HG02970 (cell line): ENCODE measurements around the gene LMTK2.
A peak's percentile ranks its signal among the peaks of the same experiment; 100 is the strongest.

Experiments used
- ATAC-seq: cut with Tn5 transposase; IDR thresholded peaks from one replicate; pipeline ENCODE4 v1.9.1; 2021; ENCODE audit warnings: mild to moderate bottlenecking, moderate library complexity, moderate number of reproducible peaks; ENCODE audit not compliant: unreplicated experiment, low FRiP score

The LMTK2 gene

DNA sequence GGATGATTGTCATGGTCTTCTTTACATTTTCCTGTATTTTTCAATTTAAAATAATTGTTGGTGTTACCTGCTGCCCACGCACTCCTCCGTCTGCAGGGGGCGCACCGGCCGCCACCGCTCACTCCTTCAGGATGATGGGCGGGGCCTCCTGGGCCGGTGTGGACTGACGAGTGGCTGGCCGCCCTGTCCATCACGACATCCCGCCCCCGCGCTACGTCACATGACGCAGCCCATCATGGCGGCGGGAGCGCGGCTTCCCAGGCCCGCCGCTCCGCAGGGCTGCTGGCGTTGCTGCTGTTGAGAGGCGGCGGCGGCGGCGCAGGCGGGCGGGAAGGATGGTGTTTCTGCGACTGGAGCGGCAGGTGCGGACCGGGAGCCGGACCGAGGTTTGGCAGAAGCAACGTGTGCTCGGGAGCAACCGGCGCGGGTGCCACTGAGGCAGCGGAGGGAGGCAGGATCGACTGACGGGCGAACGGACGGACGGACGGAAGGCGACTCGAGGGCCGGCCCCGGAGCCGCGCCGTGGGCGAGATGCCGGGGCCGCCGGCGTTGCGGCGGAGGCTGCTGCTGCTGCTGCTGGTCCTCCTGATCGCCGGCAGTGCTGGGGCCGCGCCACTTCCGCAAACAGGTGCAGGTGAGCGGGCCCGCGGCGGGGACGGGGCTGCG lies at the start of gene LMTK2:
Gene LMTK2, plus strand, starts transcription at position 216 of the 666 bp plus-strand sequence. Its CDS starts 316 bp downstream, at position 532.
- peak; percentile 99 for ATAC-seq

DNA sequence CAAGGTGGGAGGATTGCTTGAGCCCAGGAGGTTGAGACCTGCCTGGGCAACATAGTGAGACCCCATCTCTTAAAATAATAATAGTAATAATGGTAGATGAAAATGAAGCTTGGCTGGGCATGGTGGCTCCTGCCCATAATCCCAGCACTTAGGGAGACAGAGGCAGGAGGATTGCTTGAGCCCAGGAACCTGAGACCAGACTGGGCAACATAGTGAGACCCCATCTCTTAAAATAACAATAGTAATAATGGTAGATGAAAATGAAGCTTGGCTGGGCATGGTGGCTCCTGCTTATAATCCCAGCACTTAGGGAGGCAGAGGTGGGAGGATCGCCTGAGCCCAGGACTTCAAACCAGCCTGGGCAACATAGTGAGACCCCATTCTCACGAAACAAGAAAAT lies 49.5 kb upstream of the LMTK2 start:
- ATAC-seq: no peak

DNA sequence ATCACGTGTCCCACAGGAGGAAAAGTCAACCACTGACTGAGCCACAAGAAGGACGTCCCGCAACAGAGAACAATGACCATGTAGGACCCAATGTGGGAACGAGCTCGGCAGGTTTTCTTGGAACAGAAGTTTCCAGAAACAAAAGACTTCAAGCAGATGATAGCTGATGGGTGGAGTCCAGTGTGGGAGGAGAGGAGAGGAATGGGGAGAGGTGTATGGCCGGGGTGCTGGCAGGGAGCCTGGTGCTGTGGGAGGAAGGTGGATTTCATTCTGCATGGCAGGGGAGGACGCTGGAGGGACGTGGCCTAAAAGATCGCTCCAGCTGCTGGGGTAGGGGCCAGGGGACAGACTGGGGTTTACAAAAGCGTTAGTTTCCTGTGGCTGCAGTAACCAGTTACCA lies 48.5 kb upstream of the LMTK2 start:
- ATAC-seq: no peak

DNA sequence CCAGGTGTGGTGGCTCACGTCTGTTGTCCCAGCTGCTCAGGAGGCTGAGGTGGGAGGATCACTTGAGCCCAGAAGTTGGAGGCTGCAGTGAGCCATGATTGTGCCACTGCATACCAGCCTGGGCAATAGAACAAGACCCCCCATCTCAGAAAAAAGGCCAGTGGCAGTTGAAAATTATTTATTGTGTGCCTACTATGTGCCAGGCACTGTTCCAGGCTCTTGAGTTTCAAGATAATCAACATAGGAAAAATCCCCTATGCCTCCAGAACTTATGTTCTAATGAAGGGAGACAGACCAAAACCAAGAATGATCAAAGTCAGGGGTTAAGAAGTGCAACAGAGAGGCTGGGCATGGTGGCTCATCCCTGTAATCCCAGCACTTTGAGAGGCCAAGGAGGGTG lies 42.4 kb upstream of the LMTK2 start:
- no peak for ATAC-seq

DNA sequence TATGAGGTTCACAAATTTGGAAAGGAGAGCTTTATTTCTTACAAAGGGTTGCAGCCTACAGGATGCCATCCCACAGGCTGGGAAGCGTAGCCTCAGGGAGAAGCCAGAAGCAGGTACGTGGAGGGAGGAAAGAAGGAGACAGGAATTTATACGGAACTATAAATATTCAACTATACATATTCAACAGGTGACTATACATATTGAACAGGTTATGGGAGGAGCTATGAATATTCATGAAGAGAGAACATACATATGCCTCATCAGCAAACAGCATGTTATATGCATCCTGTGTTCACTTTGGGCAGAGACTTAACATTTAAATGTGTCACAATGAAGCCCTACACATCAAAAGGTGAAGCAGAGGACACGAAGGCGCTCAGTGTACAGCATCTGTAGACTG lies 40.5 kb upstream of the LMTK2 start:
- no peak for ATAC-seq

DNA sequence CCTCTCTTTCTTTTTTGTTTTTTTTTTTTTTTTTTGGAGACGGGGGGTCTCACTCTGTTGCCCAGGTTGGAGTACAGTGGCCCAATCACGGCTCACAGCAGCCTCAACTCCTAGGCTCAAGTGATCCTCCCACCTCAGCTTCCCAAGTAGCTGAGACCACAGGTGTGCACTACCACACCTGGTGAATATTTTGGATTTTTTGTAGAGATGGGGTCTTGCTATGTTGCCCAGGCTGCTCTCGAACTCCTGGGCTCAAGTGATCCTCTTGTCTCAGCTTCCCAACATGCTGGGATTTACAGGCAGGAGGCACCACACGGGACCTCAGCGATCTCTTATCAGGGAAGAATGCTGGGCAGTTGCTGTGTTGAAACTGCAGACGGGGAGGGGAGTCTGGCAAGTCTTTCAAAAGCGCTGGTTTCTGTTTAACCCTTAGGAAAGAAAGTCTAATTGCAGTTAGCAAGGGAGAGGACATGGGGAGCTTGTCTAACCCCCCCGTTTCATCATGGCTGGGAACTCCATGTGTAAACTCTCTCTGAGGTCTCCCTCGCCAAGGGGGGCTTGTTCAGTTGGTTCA lies 39.6 kb upstream of the LMTK2 start:
- ATAC-seq: no peak

DNA sequence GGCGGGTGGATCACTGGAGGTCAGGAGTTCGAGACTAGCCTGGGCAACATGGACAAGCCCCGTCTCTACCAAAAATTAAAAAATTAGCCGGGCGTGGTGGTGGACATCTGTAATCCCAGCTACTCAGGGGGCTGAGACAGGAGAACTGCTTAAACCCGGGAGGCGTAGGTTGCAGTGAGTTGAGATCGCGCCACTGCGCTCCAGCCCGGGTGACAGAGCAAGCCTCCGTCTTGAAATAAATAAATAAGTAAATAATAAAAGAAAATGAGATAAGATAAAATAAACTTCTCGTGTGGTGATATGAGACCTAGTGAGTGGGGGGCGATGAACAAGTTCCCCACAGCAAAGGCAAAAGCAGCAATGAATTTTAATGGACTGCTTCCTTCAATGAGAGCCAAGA lies 33.6 kb upstream of the LMTK2 start:
- no peak for ATAC-seq

DNA sequence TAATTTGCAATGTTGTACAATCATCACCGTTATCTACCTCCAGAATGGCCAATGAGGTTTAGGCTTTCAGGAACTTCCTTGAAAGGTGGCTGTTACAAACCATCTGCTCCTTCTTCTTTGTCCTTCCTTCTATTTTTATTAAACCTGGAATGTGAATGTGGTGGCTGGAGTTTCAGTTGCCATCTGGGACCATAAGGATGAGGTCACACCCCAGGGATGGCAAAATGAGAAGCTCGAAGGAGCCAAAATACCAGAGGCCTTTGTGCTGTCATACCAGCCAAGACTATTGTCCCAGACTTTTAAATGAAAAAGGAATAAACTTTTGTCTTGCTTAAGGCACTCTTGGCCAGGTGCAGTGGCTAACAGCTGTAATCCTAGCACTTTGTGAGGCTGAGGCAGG lies 30.9 kb upstream of the LMTK2 start:
- ATAC-seq: no peak

DNA sequence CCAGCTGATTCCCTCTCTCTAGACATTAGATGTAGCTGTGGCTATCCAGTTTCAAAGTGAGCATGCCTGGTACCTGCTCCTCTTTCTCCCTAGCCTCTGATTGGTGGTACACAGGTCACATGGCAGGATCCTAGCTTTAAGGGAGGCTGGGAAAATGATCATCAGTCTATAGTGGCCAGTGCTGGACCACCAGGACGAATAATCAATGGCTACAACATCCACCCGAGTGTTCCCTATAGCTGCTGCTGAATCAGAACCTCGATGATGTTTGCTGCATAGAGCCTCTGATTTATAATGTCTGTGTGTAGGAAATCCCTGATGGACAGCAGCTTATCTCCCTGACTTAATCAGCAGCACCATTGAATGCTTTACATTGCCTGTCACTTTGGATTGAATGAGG lies 28.9 kb upstream of the LMTK2 start:
- ATAC-seq: no peak

DNA sequence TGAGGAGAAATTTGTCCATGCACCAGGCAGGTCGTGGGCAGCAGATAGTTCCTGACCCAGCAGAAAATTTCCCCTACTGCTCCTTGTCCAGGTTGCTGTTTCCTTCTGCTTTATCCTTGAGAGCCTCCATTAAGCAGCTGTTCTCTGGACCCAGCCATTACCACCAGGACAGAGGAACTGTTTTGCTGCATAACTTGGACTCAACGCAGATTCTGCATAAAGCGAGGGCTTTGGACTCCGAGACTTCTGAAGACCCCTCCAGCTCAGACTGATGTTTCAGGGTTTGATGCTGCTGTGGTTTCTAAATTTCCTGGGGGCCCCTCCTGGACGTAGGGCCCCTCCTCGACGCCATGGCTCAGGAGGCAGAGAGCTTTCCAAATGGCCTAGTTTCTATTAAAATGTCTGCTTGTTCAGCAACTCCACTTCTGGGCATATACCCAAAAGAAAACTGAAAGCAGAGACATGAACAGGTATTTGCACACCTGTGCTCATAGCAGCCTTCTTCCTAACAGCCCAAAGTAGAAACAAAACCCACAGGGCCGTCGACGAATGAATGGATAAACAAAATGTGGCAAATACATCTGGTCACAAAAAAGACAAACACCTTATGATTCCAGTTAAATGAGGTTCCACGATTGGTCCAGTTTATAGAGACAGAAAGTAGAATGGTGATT lies 28.3 kb upstream of the LMTK2 start:
- no peak for ATAC-seq

DNA sequence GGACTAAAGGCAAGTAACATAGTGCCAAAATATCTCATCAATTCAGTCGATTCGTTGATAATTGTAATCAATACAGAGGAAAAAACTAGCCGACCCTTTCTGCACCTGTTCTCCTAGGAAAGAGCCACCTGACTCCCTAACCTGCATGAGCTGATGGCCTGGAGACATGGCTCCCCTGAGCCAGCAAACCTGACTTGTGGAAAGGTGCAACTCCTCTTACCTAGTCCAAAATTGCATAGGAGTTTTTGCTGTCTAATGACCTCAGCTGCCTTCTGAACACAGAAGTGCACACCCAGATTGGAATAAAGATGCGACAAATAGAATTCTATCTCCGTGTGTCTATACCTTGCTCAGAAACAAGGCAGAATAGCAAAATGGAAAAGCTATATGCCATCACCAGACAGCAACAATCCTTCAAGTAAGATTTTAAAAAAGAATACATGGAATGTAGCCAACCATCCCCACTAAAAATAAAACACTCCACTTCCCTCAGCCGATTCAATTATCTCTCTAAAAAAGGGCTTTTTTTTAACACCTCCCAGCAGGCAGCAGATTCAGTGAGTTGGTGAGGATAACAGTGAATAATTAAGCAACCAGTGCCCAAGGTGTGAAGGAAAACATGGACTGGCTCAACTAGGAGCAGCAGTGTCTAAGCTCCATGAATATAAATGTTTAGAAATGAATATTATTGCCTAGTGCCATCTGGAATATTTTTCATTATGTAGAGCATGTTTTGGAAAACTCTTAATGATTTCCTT lies 26.6 kb upstream of the LMTK2 start:
- no peak for ATAC-seq

DNA sequence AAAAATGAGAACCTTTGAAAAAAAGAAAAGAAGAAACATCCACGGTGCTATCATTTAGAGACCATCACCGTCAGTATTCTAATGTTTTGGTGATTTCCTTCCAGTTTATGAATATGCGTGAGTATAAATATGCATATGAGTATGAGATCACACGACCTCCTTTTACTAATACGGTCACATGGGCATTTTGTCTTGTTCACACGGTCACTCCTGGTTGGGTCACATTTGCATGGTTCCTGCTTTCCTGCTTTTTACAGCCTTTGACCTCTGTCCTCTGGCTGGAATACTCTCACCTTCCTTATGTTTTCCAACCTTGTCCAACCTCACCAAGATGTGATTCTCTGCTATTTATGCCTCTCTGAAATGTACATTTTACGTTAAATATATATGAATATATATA lies 25.3 kb upstream of the LMTK2 start:
- ATAC-seq: no peak

DNA sequence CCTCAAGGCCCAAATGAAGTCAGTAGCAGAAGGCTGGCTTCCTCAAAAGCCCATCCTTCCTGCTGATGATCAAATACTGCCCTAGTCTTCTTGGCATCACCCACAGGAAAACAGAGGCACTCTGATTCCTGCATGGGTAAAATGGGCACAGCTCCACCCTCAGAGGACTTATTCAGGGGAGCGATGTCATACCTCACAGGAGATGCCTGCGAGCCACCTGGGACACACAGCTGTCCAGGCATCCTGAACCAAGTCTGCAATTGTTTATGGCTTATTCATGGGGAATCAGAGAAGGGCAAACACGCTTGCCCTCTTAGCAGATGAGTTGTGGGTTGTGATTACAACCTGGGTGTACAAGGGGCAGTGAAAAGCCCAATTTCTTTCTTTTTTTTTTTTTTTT lies 22.0 kb upstream of the LMTK2 start:
- no peak for ATAC-seq

DNA sequence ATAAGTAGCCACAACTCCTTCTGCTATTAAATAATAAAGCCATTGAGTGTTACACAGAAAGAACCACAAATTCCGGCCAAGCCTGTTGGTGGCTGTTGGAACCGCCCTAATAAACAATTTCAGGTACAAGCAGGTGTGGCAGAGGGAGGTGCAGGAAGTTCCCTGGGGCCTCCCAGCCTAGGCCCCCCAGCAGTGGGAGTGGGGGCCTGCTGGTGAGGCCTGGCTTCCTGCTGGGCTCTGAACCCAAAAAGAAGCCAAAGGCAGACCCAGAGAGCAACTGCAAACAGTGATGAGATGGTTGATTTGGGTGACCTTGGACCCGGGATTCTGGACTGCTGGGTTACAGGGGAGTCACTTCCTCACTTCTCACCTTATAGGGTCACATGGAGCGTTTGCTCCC lies 21.0 kb upstream of the LMTK2 start:
- no peak for ATAC-seq

DNA sequence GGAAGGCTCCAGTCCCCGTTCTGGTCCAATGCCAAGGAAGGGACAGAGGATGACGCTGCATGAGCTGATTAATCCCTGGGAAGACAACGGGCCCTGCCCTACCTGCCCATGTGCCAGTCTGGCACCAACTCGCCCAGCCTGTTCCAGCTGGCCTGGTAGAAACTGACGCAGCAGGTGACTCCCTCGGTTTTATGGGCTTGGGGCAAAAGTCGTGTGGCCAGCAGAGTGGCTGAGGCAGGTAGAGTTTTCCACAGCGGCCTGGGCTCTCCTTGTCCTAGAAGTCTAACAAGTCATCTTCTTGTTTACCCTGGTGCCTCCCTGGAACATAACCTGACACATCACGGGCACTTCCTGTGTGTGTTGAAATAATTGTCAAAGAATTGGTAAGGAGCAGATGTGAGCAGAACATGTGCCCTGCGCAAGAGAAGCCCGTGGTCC lies 20.4 kb upstream of the LMTK2 start:
- no peak for ATAC-seq

DNA sequence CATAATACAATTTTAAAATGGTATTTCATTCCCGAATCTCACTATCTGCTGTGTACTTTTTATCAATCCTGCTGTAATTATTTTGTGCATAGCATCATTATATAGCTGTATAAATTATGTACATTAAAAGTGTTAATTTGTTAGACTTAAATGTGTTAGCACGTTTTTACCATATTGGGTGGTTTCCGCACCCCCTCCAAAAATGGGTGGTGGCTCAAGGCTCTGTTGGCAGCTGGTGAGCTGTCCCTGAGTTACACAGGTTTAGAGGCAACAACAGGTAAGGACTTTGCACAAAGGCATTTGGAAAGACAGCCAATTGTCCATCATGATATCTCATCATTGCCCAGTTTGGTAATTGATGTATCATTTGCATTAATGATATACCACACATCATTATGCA lies 18.6 kb upstream of the LMTK2 start:
- no peak for ATAC-seq

DNA sequence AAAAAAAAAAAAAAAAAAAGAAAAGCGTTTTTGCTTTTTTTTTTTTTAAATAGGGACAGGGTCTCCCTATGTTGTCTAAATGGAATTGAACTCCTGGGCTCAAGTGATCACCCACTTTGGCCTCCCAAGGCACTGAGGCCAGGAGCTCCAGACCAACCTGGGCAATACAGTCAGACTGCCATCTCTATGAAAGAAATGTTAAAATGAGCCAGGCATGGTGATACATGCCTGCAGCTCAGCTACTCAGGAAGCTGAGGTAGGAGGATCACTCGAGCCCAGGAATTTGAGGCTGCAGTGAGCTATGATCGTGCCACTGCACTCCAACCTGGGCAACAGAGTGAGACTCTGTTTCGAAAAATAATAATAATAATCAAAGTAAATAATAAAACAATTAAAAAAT lies 16.5 kb upstream of the LMTK2 start:
- no peak for ATAC-seq

DNA sequence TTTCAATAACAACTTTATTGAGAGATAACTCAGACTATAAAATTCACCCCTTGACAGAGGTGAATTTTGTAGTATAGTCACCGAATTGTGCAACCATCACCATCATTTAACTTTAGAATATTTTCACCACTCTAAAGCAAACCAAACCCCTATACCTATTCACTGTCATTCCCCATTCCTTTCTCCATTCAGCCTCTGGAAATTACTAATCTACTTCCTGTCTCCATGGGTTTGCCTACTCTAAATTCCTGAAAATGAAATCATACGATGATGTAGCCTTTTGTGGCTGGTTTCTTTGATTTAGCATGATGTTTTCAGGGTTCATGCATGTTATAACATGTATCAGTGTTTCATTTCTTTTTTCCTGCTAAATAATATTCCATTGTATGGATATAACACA lies 15.6 kb upstream of the LMTK2 start:
- no peak for ATAC-seq

DNA sequence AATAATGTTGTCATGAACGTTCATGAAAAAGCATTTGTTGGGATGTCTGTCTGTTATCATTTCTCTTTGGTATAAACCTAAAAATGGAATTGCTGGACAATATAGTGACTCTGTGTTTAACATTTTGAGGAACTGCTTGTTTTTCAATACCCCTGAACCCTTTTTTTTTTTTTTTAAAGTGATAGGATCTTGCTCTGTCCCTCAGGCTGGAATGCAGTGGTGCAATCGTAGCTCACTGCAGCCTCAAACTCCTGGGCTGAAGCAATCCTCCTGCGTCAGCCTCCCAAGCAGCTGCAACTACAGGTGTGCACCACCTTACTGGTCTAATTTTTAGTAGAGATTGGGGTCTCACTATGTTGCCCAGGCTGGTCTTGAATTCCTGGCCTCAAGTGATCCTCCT lies 15.1 kb upstream of the LMTK2 start:
- no peak for ATAC-seq

DNA sequence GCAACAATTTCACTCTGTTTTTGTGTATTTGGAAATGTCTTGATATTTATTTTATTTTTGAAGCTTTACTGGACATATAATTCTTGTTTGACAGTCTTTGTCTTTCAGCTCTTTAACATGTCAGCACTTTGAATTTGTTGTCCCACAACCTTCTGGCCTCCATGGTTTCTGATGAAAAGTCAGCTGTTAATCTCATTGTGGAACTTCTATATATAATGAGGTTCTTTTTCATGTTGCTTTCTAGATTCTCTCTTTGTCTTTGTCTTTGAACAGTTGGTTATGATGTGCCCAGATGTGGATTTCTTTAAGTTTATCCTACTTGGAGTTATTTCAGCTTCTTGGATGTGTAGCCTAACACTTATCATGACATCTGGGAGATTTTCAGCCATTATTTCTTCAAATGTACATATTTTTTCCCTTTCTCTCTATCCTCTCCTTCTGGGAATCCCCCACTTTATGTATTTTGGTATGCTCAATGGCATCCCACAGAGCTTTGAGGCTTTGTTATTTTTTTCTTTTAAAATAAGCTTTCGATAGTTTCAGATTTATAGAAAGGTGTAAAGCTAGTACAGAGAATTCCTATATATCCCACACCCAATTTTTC lies 9.5 kb upstream of the LMTK2 start:
- no peak for ATAC-seq

DNA sequence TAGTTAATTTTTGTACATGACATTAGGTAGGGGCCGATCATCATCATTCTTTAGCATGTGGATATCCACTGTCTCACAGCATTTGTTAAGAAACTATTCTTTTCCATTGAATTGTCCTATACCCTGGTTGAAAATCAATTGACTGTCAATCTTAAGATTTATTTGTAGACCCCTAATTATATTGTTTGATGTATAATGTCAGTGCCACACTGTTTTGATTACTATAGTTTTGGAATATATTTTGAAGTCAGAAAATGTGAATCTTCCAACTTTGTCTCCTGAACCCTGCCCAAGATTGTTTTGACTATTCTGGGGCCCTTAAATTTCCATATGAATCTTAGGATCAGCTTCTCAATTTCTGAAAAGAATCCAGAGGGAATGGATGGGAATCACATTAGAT lies 6.6 kb upstream of the LMTK2 start:
- no peak for ATAC-seq
